Measurements from ENCODE around the gene PTPRN2.
"Not testable (repeated sequence)": the region's sequence is repeated elsewhere in the genome, so short reads cannot be mapped to it uniquely, and the experiment has no call there.

The PTPRN2 gene

GRCh38 chr7:158432369-158433341 is 155.0 kb downstream of the PTPRN2 start:
- peak in 1 of 2 experiments; percentile 8 for DNase-seq

- DNase-seq: no peak
These were observed 155.7 kb downstream of the PTPRN2 start for GRCh38 chr7:158431941-158432347.

GRCh38 chr7:158431055-158431940 is 156.3 kb downstream of the PTPRN2 start:
- no peak for DNase-seq

GRCh38 chr7:158430308-158431034 is 157.2 kb downstream of the PTPRN2 start:
- DNase-seq: no peak

- no peak for DNase-seq
These were observed 158.5 kb downstream of the PTPRN2 start for GRCh38 chr7:158428837-158429753.

GRCh38 chr7:158428131-158428836 is 159.3 kb downstream of the PTPRN2 start:
- no peak for DNase-seq

- DNase-seq: not testable (repeated sequence)
These were observed 161.9 kb downstream of the PTPRN2 start for GRCh38 chr7:158425676-158426075.

GRCh38 chr7:158424531-158424930 is 163.1 kb downstream of the PTPRN2 start:
- DNase-seq: no peak

GRCh38 chr7:158424011-158424410 is 163.6 kb downstream of the PTPRN2 start:
- DNase-seq: no peak

GRCh38 chr7:158422887-158423560 is 164.6 kb downstream of the PTPRN2 start:
- no peak for DNase-seq

GRCh38 chr7:158422196-158422886 is 165.3 kb downstream of the PTPRN2 start:
- DNase-seq: no peak

- peak; percentile 22 to 52 for DNase-seq
These were observed 166.3 kb downstream of the PTPRN2 start for GRCh38 chr7:158421361-158421760.

- no peak for DNase-seq
These were observed 166.9 kb downstream of the PTPRN2 start for GRCh38 chr7:158420591-158421340.

GRCh38 chr7:158419238-158419785 is 168.3 kb downstream of the PTPRN2 start:
- DNase-seq: no peak

- DNase-seq: not testable (repeated sequence)
These were observed 169.2 kb downstream of the PTPRN2 start for GRCh38 chr7:158418395-158418794.

- DNase-seq: no peak
These were observed 171.2 kb downstream of the PTPRN2 start for GRCh38 chr7:158416283-158416933.

GRCh38 chr7:158415316-158415715 is 172.3 kb downstream of the PTPRN2 start:
- no peak for DNase-seq

GRCh38 chr7:158414486-158414961 is 173.1 kb downstream of the PTPRN2 start:
- DNase-seq: no peak

Data from NCI-H524 (cell line).